SK-N-MC (cell line): ENCODE results near the gene WDFY3.

Source experiments
- EZH2 ChIP-seq: fragments of 200-600 bp; sonication (generic); IDR thresholded peaks from one replicate; pipeline ENCODE4 v1.6.1; 2017; ENCODE audit warnings: antibody characterized with exemption
- FOXP2 ChIP-seq: optimal IDR thresholded peaks from 2 replicates; pipeline ENCODE3; 2011; ENCODE audit warnings: mild to moderate bottlenecking, moderate library complexity; ENCODE audit not compliant: insufficient read depth; ENCODE audit errors: extremely low read length, control extremely low read depth
- POLR2AphosphoS5 ChIP-seq: IDR thresholded peaks from 2 replicates; pipeline ENCODE4 v1.6.1; 2012; ENCODE audit warnings: mild to moderate bottlenecking, low read depth, low read length, borderline replicate concordance

DNA sequence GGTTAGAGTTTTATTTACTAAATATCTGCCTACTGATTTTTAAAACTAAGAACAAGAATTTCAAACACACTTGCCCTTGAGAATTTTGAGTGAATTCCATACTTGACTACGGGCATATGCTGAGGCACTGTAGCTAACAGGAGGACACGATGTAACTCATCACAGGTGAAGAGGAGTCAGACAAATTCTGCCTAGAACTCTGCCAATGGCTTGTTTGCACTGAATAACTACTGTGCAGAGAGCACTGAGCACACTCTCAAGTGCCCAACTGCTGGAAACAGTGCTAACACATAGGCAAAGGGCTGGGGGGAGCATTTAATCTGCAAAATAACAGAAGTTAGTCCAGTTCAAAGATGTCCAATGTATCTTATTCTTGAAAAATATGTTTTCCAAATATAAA is 104.4 kb downstream of the WDFY3 start:
- no peak for TF ChIP-seq EZH2
- TF ChIP-seq POLR2AphosphoS5: no peak
- TF ChIP-seq FOXP2: no peak
